IPS DF 4.7 (cell line): ENCODE measurements around the gene GAREM2.
"Not testable (repeated sequence)": the region's sequence is repeated elsewhere in the genome, so short reads cannot be mapped to it uniquely, and the experiment has no call there.

Experiments
- DNase-seq: peaks from one replicate; pipeline ENCODE4 v3.0.0-alpha.2; 2013; ENCODE audit warnings: low spot score; ENCODE audit errors: extremely low read depth

Gene GAREM2

DNA sequence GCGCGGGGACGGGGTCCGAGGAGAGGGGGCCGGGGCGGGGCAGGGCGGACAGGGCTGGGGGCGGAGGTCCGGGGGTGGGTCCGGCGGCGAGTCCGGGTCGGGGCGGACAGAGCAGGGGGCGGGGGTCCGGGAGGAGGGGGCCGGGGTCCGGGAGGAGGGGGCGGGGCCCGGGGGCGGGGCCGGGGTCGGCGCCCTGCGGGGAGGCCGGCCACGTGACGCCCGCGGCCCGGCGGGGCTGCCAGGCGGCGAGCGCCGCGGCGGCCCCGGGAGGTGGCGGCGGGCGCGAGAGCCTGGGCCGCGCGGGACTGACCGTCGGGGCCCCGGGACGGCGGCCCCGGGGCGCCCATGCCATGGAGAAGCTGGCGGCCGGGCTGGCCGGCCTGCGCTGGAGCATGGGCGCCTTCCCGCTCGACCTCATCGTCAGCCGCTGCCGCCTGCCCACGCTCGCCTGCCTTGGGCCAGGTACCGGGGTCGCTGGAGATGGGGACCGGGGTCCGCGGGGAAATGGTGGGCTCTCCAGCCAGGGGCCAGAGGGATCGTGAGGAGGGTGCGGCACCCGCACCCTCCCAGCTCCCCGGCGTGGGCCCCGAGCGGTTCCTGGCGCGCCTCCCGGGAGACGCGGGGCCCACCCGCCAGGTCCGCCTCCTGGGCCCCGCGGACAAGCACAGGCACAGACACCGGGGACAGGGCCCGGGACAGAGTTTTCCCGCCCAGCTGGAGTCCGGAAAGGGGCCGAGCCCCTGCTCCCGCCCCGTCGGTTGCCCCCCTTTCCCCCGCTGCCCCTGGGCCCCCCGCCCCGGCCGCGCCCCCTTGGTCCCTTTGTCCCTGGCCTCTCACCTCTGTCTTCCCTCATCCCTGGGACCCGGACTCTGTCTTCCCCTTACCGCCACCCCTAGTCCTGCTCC lies at the start of gene GAREM2:
TSS of gene GAREM2 (plus strand) at position 218 of the 905 bp plus-strand sequence. CDS start at position 351, 133 bp downstream.
- no peak for DNase-seq

DNA sequence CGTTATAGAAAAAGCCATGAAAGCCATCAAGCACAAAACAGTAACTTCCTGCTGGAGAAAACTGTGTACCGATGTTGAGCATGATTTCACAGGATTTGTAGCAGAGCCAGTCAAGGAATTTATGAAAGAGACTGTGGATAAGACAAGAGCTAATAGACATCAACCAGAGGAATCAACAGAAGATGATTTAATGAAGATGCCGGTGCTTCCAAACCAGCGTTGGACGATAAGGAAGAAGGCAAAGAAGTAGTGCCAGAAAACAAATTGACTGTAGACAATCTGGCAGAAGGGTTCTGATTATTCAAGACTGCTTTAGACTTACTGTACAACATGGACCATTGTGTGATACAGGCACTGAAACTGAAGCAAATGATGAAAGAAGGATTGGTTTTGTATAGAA lies 49.5 kb upstream of the GAREM2 start:
- DNase-seq = no peak

DNA sequence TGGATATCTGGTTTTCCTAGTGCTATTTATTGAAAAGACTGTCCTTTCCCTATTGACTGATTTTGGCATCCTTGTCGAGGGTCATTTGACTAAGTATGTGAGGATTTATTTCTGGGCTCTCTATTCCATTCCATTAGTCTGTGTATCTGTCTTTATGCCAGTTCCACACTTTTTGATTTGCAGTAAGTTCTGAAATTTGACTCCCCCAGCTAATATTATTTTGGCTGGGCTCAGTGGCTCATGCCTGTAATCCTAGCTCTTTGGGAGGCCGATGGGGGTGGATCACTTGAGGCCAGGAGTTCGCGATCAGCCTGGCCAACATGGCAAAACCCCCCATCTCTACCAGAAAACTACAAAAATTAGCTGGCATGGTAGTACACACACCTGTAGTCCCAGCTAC lies 46.8 kb upstream of the GAREM2 start:
- DNase-seq = no peak

DNA sequence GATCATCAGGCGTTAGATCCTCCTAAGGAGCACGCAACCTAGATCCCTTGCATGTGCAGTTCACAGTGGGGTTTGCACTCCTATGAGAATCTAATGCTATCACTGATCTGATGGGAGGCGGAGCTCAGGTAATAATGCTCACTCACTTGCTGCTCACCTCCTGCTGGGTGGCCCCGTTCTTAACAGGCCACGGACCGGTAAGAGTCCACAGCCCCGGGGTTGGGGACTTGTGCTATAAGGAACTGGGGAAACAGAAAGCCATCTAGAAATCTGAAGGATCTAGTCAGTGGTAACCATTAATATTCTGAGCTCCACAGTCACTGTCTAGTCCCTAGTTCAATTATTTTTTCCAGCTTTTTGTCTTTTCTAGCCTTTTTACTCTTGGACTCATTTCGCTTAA lies 44.7 kb upstream of the GAREM2 start:
- DNase-seq = no peak

DNA sequence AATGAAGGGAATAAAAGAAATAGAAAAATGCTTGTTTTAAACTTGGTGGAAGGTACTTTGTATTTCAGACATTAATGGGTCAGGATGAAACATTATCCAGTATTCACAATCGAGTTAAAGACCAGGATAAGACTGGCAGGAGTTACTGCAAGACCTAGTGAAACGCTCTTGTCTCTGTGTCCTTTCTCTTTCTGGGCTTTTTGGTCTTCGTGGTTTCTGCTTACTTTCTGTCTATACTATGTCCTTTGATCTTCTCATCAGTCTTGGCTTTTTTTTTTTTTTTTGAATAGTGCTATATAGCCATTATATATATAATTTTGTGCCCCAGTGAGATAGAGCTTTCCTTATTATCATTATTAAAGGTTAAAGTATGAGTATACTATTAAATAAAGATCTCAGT lies 42.1 kb upstream of the GAREM2 start:
- no peak for DNase-seq

DNA sequence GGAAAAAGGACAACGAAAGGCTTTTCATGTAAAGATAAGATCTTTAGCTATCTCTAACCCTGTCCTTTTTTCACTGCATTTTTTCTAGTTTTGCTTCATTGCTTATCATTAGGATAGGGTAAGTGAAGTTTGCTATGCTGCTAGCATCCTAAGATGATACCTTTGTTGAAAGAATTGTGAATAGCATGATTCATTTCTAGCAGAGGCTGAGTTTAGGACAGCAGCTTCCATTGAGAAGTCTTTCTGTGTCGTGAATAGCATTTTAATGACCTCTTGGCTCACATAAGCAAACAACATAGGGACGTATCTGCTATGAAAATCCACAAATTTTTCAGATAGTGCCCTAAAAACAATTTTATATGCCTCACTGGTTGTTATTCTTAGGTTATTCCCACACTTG lies 36.4 kb upstream of the GAREM2 start:
- DNase-seq = no peak

DNA sequence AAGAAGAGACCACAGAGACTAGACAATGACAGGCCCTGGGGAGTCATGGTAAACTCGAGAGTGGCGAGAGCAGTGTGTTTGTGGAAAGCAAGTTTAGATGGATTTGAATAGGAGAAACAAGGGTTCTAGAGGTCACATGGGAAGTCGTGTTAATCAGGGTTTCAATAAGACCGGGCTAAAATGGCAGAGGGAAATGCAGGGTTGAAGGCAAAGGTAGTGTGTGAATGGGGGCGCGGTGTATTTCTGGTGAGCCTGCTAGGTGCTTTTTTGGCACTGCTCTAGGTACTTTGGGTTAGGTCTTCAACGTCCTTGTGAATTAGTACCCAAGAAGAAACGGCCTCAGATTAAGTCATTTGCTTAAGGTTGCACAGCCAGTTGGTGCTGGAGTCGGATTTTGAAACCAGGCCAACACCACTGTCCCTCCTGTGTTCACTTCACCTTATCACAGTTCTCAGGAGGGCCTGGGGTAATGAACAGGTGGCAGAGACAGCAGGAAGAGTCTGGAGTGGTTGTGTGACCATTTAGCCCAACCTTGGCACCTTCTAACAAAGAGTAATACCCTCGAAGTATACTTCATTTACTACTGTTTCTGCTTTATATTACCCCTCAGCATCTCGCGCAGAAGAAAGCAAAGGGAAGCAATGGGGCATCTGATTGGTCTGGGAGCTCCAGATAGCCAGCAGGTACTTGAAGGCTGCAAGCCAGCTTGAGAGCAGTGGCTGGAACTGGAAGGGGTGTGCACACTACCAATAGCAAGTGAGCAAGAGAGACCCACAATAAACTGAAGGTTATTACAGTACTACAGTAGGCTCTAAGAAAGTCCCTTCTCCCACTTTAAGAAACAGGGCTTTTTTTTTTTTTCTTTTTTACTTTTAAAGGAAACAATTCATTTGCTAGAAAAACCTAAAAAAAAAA lies 33.4 kb upstream of the GAREM2 start:
- no peak for DNase-seq

DNA sequence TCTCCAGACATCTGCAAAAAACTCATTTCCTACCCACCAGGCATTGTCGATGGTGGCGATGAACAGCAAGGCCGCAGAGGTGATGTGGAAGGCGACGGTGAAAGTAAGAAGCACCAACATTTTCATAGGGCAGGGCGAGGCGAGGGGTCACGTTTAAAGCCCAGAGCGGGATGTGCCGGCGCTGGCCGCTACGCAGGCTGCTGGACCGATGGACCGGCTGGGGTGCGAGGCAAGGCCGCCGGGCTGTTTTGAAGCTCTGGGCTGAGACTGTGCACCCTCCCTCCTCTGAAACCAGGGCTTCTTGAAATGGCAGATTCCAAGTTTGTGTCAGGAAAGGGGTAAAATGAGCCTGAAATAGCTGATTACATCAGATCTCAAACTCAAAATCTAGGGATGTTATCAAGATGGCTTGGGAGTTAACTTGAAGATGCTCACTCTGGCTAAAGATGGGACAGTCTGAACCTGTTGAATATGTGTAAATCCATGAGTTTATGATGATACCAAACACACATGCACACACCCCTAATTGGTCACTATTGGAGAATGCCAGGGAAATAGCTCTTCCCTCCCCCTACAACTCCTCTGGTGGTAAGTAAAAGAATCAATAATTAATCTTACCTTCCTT lies 31.6 kb upstream of the GAREM2 start:
- DNase-seq = no peak

DNA sequence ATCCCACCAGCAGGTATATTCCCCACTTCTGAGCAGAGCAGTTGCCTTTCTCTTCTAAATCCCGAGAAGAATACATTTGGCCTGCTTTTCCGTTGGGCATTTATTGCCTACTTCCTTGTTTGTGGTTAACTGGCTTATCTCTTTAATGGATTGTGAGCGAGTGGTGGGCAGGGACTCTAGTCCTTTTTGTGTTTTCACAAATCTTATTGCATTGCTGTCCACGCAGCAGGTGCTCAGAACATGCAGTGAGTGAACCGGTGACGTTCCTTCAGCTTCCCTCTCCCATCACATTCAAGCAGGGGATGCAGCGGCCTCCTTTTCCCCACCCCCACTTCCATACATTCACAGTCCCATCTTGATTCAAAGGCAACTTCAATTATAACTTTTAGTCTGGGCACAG lies 28.9 kb upstream of the GAREM2 start:
- DNase-seq = no peak

DNA sequence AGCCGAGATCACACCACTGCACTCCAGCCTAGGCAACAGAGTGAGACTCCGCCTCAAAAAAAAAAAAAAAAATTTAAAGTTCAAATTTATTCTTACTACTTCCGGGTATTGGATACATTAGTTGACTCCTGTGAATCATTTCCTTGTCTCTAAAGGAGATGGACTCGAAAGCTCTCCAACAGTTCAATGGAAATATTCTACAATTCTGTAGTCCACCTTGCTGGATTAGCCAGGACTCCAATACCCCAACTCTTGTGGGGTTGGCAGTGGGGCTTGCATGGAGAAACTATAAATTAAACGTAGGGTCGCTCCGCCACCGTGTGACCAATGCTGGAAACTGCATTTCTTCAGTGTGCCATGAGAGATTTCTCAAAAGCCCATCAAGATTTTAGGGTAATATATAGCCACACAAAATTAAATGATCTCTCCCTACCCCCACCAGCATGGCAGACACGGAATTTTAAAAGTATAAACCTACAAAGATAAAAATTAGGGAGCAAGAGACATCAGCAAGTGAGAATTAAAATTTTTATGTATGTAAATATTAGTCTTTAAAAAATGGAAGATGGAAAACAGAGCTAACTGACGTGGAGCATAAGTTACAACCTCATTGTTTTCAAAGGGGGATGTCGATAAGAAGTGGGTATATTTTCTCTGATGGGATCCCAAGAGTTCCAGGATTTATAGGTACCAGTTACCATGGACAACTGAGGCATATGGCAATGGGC lies 27.8 kb upstream of the GAREM2 start:
- DNase-seq = peak; percentile 36

DNA sequence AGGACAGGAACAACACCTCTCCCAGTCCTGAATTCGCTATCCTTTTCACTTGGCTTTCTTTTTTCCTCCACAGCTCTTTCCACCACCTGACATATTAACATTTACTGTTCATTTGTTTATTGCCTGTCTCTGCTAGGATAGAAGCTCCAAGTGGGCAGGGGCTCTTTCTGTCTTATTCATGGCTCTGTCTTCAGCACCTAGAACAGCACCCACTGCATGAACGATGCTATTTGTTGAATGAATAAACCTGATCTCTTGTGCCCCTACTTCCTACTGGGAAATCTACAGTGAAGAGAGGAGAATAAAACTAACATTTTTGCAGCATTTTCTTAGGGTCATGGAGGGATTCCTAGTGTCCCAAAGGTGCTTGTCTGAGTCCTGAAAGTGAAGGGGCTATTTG lies 24.4 kb upstream of the GAREM2 start:
- DNase-seq = no peak

DNA sequence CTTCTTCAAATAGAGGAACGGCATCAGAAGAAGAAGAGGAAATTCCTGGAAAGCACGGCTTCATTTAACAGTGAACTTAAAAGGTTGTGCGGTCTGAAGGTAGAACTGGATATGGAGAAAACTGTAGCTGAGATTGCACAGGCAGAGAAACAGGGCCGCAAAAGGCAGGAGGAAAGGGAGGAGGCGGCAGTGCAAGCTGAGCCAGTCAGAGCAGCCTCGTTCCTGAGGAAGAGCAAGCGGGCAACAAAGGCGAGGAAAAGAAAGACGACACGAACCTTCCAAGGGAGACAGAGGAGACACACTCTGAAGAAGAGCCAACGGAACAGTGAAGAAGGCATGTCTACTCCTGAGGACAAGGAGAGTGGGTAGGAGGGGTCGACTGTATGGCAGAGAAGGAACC lies 22.6 kb upstream of the GAREM2 start:
- no peak for DNase-seq

DNA sequence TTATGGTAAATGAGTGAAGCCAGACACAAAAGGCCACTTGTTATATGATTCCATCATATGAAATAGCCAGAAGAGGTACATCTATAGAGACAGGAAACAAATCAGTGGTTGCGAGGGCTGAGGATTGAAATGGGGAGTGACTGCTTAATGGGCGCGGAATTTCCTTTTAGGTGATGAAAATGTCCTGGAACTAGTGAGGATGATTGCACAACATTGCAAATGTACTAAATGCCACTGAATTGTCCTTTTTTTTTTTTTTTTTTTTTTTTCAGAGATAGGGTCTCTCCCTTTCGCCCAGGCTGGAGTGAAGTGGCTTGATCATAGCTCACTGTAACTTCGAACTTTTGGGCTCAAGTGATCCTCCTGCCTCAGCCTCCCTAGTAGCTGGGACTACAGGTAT lies 15.3 kb upstream of the GAREM2 start:
- DNase-seq = no peak

DNA sequence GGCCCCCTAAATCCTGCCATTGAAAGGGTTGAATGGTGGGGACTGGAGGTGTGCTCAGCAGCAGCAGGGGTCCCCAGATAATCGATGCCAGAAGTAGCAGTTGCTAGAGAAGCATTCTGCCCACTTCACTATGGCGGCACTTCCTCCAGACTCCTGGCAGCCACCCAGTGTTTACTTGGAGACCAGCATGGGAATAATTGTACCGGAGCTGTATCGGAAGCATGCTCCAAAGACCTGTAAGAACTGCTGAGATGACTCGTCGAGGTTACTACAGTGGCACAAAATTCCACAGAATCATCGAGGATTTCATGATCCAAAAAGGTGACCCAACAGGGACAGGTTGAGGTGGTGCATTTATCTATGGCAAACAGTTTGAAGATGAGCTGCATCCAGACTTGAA lies 11.0 kb upstream of the GAREM2 start:
- DNase-seq = no peak

DNA sequence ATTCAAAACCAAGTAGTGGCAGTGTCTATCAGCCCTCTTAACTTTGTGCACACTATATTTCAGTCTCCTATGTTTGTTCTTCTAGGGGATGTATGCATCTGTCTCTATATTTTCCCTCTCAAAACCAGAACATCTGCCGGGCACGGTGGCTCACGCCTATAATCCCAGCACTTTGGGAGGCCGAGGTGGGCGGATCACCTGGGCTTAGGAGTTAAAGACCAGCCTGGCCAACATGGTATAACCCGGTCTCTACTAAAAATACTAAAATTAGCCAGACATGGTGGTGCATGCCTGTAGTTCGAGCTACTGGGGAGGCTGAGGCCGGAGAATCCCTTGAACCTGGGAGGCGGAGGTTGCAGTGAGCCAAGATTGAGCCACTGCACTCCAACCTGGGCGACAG lies 9.9 kb upstream of the GAREM2 start:
- no peak for DNase-seq

DNA sequence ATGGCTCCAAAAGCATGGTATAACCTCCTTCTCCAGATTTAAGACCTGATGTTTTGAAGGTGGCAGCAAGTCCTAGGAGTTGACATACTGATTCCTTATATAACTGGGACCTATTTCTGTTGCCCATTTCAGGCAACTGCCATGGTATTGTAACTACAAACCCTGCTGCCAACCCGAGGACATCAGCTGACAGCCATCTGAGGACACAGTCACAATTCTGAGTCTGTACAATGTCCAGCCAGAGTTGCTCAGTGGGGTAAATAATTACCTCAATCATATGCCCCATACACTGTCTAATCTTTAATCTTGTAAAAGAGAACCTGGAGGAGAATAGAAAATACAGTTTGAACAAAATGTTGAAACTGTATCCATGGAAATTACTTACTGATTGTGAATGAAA lies 8.7 kb upstream of the GAREM2 start:
- DNase-seq = no peak

DNA sequence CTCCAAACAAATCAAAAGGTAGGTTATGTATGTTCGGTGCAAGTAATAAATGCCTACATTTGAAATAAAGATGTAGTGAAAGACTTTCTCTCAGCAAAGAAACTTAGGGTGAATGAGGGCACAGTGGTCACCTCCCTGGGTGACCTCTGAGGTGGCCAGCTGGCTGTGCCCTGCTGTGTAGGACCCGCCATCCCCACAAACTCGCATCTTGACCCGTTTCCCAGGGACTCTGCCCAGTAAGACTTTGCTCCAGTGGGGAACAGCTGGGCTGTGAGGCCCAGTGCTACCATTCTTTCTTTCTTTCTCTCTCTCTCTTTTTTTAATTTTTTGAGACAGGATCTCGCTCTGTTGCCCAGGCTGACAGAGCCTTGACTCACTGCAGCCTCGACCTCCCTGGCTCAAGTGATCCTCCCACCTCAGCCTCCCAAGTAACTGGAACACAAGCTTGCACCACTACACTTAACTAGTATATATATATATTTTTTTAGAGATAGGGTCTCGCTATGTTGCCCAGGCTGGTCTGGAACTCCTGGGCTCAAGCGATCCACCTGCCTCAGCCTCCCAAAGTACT lies 8.2 kb upstream of the GAREM2 start:
- DNase-seq = no peak

DNA sequence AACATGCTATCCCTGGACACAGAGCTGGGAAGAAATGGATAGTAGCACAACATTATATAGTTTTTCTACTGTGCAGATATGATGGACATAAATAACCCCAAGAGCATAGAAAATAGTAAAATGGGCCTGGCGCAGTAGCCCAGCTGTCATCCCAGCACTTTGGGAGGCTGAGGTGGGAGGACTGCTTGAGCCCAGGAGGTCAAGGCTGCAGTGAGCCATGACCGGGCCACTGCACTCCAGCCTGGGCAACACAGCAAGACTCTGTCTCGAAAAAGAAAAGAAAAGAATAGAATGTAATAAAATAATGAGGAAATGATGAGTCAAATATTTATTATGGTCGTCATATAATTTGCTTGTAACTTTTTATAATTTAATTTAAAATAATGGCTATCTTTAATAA lies 7.5 kb upstream of the GAREM2 start:
- DNase-seq = no peak

DNA sequence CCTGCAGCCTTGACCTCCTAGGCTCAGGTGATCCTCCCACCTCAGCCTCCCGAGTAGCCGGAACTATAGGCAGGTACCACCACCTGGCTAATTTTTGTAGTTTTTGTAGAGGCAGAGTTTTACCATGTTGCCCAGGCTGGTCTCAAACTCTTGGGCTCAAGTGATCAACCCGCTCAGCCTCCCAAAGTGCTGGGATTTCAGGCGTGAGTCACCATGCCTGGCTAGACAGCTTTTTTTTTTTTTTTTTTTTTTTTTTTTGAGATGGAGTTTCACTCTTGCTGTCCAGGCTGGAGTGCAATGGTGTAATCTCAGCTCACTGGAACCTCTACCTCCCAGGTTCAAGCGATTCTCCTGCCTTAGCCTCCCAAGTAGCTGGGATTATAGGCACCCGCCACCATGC lies 6.3 kb upstream of the GAREM2 start:
- not testable (repeated sequence) for DNase-seq

DNA sequence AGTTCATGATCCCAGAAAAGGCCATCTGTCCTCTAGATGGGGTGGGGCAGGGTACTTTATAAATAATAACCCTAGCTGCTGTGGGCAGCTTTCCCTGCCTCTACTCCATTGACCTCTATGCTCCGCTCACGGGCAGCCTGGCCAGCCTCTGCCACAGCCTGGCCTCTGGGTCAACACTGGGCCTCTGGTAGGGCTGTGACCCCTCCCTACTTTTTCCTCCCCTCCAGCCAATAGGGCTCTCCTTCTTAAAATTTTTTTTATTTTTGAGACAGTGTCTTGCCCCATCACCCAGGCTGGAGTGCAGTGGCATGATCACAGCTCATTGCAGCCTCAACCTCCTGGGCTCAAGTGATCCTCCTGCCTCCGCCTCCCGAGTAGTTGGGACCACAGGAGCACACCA lies 4.1 kb upstream of the GAREM2 start:
- no peak for DNase-seq

DNA sequence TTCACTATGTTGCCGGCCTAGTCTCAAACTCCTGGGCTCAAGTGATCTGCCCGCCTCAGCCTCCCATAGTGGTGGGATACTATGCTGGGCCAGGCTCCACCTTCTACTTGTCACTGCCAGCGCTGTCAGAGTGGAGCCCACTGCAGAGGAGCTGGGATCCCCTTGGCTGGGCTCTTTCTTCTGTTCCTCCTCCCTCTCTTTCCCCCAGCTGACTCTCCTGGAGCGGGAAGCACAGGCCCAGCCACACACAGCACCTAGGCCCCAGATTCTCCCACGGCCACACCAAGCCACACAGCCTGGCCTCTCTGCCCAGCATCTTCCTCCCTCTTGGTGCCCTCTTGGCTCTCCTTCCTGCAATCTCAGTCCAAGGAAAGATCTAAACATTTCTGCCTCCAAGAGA lies 3.7 kb upstream of the GAREM2 start:
- no peak for DNase-seq
